Measurements from ENCODE around the gene GAL.
"Not testable (repeated sequence)": the region's sequence is repeated elsewhere in the genome, so short reads cannot be mapped to it uniquely, and the experiment has no call there.

The GAL gene, protein sequence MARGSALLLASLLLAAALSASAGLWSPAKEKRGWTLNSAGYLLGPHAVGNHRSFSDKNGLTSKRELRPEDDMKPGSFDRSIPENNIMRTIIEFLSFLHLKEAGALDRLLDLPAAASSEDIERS

DNA sequence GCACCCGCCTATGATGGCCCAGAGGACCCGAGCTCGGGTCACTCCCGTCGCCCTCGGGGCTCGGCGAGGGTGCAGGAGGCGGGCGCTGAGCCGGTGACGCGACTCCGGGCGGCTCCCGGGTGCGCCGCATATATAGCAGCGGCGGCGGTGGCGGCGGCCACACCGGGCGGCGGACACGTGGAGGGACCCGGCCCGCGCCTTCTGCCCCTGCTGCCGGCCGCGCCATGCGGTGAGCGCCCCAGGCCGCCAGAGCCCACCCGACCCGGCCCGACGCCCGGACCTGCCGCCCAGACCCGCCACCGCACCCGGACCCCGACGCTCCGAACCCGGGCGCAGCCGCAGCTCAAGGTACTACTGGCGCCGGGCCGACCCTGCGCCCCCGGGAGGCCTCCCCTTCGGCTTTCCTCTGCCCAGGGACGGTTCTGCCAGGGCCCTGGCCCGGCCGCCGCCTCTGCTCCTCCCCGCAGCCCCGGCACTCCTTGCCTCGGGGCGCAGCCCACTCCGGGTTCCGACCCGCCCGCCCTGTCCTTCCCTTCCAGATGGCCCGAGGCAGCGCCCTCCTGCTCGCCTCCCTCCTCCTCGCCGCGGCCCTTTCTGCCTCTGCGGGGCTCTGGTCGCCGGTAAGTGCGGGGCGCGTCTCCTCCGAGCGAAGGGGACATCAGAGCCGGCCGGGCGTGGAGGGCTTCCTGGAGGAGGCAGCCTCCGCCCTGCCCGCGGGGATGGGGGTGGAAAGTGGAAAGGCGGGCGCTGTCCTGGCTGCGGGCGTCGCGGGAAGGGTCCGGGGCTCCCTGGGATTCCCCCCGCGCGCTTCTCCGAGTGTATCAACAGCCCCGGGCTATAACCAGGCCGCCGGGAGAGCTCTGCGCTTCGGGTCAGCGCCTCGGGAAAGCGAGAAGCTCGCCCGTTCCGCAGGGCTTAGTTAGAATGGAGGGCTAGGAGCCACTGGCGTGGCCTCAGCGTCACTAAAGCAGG is at the start of gene GAL:
Gene GAL, plus strand, starts transcription at position 160 of the 972 bp plus-strand sequence. Its CDS starts 380 bp downstream, at position 540.
- no peak for DNase-seq

- DNase-seq: not testable (repeated sequence)
These were observed 49.7 kb upstream of the GAL start for GRCh38 chr11:68634606-68635005.

DNA sequence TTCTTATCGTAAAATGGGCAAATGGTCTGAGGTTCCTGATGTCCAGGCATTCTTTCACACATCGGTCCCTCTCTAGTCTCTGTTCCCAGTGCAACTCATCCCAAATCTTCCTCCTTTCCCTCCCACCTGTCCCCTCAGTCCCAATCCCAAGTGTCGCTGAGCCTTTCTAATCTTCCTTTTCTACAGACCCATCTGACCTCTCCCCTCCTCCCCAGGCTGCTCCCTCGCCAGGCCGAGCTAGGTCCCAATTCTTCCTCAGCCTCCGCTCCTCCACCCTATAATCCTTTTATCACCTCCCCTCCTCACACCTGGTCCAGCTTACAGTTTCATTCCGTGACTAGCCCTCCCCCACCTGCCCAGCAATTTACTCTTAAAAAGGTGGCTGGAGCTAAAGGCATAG is 49.2 kb upstream of the GAL start:
- not testable (repeated sequence) for DNase-seq

GRCh38 chr11:68635883-68636282 is 48.5 kb upstream of the GAL start:
- DNase-seq: not testable (repeated sequence)

DNA sequence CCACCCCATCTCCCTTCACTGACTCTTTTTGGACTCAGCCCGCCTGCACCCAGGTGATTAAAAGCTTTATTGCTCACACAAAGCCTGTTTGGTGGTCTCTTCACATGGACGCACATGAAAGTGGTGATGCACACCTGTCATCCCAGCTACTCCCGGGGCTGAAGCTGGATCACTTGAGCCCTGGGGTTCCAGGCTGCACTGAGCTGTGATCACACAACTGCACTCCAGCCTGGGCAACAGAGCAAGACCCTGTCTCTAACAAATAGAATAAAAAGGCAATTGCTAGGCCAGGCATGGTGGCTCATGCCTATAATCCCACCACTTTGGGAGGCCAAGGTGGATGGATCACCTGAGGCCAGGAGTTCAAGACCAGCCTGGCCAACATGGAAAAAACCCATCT is 45.0 kb upstream of the GAL start:
- not testable (repeated sequence) for DNase-seq

- no peak for DNase-seq
These were observed 42.5 kb upstream of the GAL start for GRCh38 chr11:68641880-68642279.

DNA sequence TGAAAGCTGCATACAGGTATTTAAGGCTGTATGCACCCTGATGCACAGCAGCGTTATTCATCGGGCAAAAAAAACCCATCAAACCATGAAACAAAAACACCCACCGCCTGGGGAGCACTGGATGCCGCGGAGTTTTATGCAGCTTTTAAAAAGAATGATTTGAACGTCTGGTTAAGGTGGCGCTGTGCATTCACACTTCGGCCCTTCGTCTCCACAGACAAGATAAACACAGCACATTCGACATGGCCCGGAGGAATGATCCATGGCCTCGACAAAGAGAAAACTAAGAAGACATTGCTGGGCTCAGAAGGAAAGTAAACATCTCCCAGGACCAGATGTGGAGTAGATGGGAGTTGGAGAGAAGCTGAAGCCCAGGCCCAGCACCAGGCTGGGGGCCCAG is 40.8 kb upstream of the GAL start:
- DNase-seq: no peak

DNA sequence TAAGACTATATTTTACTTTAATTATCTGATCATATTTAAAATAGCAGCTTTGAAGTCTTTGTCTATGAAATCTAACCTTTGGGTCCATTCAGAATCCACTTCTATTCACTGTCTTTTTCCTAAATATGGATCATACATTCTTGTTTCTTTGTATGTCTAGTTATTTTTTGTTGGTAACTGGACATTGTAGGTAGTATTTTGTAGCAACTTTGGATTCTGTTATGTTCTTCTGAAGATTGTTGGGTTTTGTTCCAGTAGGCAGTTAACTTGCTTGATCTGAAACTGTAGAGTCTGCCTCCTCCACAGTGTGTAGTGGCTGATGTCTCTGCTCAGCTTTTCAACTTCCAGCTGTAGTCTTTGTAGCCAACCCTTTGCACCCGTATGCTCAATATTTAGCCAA is 37.5 kb upstream of the GAL start:
- no peak for DNase-seq

DNA sequence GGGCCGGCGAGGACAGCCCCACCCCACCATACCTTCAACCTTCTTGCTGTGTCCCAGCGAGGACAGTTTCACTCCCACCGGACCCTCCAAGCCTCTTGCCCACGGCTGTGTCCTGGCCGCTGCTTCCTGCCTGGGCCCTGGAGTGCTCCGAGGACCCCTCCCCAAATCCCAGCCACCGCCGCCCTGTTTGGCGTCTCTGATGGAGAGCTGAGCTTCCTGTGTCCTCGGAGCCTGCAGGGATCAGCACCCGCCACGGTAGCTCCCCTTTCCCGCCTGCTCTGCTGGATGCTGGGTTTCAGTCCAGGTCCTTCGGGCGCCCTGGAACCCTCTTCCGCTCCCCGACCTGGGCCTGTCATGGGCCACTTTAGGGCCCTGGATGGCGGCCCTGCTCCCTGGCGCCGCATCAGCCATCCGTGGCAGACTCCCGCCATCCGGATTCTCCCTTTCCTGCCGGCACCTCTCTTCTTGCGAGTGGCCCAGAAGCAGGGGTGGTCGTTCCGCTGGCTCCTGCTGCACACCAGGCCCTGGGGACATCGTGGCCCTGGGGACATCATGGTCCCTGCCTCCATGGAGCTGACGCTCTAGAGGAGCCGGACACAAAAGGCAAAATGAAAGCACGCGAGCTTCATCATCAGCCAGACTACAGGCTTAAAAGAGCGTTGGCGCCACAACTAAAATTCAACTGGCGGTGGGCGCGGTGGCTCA is 34.3 kb upstream of the GAL start:
- DNase-seq: no peak

DNA sequence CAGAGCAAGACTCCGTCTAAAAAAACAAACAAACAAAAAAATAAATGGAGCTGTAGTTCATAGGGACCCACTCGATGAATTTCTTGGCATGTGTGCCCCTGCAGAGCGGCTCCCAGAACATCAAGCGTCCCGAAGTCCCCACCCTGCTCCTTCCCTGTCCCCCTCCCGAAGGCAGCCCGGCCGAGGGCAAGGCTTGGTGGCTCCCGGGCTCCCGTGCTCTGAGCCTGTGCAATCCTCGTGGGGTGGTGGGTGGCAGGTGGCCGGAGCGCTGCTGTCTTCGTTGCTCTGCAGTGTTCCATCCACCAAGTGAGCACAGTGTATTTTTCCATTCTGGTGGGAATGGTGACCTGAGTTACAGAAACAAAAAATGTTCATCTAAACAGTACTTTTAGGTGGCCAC is 33.5 kb upstream of the GAL start:
- no peak for DNase-seq

- DNase-seq: no peak
These were observed 32.9 kb upstream of the GAL start for GRCh38 chr11:68651208-68651984.

- no peak for DNase-seq
These were observed 32.2 kb upstream of the GAL start for GRCh38 chr11:68651985-68652682.

DNA sequence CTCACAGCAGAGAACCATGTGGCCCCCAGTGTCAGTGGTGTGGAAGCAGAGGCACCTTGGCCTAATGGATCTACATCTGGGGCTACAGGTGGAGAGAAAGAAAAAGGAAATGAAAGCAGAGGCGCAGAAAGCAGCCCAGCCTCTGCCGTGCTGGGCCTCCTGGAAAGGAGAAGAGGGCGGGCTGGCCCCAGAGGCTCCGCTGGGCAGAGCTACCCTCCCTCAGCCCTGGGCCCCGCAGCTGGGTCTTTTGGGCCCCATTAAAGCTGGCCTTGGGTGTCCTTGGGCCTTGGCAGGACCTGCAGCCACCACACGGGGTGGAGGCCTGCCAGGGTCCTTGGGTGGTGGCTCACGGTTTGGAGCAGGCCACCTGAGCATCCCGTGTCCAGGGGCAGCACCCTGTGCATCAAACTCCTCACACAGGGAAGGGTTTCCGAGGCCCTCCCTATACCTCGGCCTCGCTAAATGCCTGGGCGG is 31.6 kb upstream of the GAL start:
- DNase-seq: no peak

DNA sequence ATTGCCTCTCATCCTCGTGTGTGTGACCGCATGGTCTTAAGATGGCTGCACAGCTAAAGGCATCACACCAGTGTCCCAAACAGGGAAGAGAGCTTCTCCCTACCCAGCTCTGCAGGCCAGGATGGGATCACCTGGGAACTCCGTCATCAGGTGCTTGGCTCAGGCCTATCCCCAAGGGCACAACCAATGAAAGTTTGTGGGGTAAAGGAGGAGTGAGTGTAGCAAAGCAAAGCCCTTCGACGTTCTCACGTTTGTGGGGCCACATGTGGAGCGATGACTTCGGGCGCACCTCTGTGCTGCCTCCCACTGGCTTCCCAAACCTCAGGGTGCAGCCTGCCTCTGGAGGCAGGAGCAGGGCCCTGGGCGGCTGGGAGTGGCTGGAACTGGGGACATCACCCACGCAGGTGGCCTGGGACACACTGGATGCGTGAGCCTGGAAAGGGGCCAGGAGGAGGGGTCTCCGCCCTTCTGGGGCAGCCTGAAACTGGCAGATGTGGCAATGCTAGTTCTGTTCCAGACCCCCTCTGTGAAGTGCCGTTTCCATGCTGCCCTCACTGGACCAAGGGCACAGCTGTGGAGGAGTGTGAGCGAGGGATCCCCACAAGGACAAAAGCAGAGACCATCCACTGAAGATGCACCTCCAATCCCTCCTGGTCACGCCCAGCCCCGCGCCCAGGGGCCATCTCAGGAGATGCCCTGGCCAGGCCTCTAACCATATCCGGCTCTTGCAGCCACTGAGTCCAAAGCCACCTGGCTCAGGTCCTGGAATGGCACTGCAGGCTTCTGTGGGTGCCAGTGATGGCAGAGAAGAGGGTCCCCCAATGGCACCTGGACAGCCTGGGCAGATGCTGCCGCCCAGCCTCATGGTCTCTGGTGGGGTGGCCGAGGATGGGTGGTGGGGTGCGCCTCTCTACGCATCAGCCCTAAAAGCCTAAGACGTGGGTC is 30.6 kb upstream of the GAL start:
- DNase-seq: no peak

DNA sequence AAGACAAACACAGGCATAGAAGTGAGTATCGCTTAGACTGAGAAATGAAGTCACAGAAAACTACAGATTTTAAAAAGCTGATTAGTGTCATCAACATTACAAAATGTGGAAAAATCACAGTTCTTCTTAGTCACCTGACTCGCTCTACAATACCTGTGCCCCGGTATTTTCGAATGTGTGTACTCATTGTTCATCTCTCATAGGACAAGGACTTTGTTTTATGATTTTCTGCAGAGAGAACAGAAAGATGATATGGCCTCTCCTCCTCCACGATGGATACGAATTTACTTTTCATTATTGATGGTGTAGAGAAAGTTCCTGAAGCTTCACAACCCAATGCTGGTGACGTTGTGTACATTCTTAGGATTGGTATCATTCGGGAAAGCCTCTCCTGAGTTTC is 29.4 kb upstream of the GAL start:
- no peak for DNase-seq

GRCh38 chr11:68655406-68655805 is 28.9 kb upstream of the GAL start:
- no peak for DNase-seq

DNA sequence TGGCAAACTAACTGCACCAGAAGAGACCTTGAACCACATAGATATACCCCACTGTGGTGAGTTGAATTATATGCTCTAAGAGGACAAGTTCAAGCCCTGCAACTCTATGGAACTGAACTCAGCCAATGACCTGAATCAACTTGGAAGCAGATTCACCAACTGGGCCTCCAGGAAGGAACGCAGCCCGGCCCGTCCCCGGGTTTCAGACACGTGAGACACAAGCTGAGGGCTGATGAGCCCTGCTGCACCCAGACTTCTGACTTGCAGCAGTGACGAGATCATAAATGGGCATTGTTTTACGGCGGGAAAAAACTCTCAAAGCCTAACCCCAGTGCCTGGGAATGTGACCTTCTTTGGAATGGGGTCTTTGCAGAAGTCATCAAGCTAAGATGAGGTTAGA is 28.5 kb upstream of the GAL start:
- no peak for DNase-seq

DNA sequence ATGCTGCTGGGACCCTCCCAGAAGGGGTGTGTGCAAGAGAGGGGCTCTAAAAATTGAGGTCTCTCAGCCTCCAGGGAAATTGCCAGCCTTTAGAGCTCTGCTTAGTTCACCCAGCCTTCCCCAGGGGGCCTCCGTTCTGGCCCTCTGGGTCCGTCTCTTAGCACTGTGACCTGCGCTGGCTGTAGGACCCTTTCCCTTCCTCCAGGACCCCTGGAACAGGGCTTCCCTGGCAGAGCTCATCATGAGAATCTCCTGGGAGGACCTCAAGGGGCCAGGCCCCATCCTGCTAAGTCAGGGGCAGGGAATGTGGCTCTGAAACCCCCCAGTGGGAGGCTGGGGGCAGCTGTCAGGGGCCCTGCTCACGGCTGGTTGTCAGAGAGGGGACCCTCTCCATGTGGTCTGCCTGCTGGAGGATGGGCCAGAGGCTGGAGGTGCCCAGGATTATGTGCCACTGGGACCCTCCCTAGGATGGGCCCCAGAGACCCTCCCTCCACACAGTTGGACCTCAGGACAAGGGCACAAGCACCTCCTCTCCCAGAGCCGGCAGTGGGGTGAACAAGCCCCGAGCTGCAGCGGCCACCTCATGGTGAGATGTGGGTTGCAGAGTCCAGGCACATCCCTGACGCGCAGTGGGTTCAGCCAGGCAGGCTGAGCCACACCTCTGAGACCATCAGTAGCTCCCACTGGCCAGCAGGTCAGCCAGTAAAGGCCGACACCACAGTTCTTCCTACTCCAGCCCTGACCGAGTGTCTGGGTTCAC is 27.1 kb upstream of the GAL start:
- no peak for DNase-seq

DNA sequence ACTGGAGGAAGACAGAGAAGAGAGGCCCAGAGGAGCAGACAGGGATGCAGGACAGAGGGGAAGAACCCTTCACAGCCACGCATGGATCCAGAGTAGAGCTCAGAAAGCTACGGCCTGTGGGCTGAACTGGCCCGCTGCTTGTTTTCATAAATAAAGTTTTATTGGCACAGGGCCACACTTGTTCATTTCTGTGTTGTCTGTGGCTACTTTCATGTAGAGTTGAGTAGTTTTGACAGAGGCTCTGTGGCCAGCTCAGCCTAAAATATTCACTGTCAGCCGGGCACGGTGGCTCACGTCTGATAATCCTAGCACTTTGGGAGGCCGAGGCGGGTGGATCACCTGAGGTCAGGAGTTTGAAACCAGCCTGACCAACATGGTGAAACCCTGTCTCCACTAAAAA is 26.2 kb upstream of the GAL start:
- DNase-seq: no peak

- DNase-seq: no peak
These were observed 25.7 kb upstream of the GAL start for GRCh38 chr11:68658661-68659060.
